Measurements from ENCODE around the gene NKAIN2. TPM values are rescaled to one million over a fixed set of nuclear protein-coding genes. Genes with fewer than 3 reads are reported as not detected.

Gene NKAIN2
- under 1 TPM in 3 of 4 donors, not detected in 1; 0.31 to 0.58 (median 0.39) TPM for total RNA-seq

DNA sequence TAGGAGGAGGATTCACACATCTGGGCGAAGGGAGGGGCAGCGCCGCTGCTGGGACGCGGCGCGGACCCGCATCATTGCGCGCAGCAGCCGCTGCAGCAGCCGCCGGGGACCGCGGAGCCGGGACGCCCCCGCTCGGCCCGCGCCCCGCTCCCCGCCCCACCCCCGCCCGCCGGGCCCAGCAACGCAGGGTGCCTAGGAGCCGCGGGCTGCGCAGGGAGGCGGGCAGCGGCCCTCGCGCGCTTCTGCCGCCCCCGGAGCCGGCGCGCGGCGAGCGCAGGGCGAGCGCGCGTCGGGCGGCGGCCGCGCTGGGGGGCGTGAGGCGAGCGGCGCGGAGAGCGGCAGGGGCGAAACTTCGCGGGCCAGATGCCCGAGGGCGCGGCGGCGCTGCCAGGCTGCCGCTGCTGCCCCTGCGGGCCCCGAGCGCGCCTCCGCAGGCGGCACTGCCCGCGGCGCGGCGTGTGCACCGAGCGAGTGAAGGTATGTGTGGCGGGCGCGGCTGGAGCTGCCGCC, at the start of gene NKAIN2:
NKAIN2 (plus strand) TSS at position 362 of the 510 bp plus-strand sequence.
- no peak for DNase-seq
- Histone ChIP-seq H3K27me3 (no peaks in the 10 kb centered on the region), H3K27ac (peak within 1 kb of the TSS; percentile 44 to 75 (median 64)), H3K9me3 (no peaks in the 10 kb centered on the region), H3K36me3 (no peaks in the 10 kb centered on the region), H3K4me3 (peak within 1 kb of the TSS; percentile 64 to 85 (median 72)), H3K4me1 (peaks cover 0 to 25% of the 10 kb centered on the region in 2 donors)
- intact Hi-C loops (cut with DNase I; ENCODE audit: low total_unique reads), result loop anchor here (2.0 to 10.0 kb wide), 3 partner anchors 85 to 409 kb away; no protein-coding TSS in a partner anchor
- peak; percentile 32 to 40 for ATAC-seq
- in situ Hi-C loops (cut with MboI; ENCODE audit: low sequenced_read_pairs in 4 of 4), result loop anchor here in 1 of 4 donors (25.0 kb wide), 1 partner anchor 309 kb away; no protein-coding TSS in a partner anchor
- TF ChIP-seq, protein P1, sequence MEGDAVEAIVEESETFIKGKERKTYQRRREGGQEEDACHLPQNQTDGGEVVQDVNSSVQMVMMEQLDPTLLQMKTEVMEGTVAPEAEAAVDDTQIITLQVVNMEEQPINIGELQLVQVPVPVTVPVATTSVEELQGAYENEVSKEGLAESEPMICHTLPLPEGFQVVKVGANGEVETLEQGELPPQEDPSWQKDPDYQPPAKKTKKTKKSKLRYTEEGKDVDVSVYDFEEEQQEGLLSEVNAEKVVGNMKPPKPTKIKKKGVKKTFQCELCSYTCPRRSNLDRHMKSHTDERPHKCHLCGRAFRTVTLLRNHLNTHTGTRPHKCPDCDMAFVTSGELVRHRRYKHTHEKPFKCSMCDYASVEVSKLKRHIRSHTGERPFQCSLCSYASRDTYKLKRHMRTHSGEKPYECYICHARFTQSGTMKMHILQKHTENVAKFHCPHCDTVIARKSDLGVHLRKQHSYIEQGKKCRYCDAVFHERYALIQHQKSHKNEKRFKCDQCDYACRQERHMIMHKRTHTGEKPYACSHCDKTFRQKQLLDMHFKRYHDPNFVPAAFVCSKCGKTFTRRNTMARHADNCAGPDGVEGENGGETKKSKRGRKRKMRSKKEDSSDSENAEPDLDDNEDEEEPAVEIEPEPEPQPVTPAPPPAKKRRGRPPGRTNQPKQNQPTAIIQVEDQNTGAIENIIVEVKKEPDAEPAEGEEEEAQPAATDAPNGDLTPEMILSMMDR (IDR thresholded peaks at IDR 0.05 in 4 of 5, conservative IDR thresholded peaks at IDR 0.05 in 1 of 5), result no peak
- no peak for TF ChIP-seq POLR2A (IDR thresholded peaks at IDR 0.05)

DNA sequence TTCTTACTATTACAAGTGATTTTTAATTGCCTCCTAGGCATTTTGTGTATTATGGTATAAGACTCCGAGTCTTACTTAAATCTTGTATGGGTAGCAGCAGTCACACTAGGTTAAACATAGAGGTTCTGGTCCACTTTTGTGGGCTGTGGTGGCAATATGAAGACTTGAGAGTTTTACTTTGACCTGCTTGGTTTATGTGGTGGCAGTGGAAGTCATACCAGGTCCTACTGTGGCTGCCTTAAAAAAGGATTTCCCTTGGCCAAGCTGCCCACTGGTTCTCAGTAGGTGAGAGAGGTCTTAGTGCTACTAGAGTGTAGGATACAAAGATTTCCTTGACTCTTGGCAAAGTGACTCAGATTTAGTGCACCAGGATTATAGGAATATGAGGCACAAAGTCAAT, 44.2 kb upstream of the NKAIN2 start:
- intact Hi-C loops (cut with DNase I; ENCODE audit: low total_unique reads), result no loop called here
- in situ Hi-C loops (cut with MboI; ENCODE audit: low sequenced_read_pairs in 4 of 4), result no loop called here
- Histone ChIP-seq H3K27me3 (no peaks in the 10 kb centered on the region), H3K27ac (no peak overlapping the region), H3K4me1 (no peaks in the 10 kb centered on the region), H3K9me3 (no peaks in the 10 kb centered on the region), H3K4me3 (no peak overlapping the region), H3K36me3 (no peaks in the 10 kb centered on the region)
- DNase-seq, result no peak
- TF ChIP-seq, protein P1 (IDR thresholded peaks at IDR 0.05 in 4 of 5, conservative IDR thresholded peaks at IDR 0.05 in 1 of 5), result no peak
- no peak for TF ChIP-seq POLR2A (IDR thresholded peaks at IDR 0.05)
- ATAC-seq, result no peak

DNA sequence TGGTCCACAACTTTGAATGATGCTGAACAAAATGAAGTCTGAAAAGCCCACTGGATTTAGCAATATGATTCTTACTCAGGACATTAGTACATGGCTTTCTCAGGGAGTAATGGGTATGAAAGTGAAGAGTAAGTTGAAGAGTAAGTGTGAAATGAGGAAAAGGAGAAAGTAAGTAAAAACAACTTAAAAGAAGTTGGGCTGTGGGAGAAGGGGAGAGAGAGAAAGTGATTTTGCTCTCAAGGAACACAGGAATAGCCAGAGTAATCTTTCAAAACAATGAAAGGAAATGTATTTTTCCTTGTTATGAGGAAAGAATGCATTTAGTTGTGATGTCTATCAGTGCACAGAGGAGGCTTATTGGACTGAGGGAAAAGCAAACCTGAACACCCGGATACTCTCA, 39.8 kb upstream of the NKAIN2 start:
- H3K36me3 ChIP-seq, result no peaks in the 10 kb centered on the region
- H3K4me1 ChIP-seq, result no peaks in the 10 kb centered on the region
- ATAC-seq (no peak), DNase-seq (no peak)
- no peaks in the 10 kb centered on the region for H3K9me3 ChIP-seq
- in situ Hi-C loops (cut with MboI; ENCODE audit: low sequenced_read_pairs in 4 of 4) (no loop called here), intact Hi-C loops (cut with DNase I; ENCODE audit: low total_unique reads) (no loop called here)
- no peak for TF ChIP-seq POLR2A (IDR thresholded peaks at IDR 0.05)
- TF ChIP-seq, protein P1 (IDR thresholded peaks at IDR 0.05 in 4 of 5, conservative IDR thresholded peaks at IDR 0.05 in 1 of 5), result no peak
- H3K27ac ChIP-seq, result no peak overlapping the region
- H3K4me3 ChIP-seq, result no peak overlapping the region
- H3K27me3 ChIP-seq, result no peaks in the 10 kb centered on the region

DNA sequence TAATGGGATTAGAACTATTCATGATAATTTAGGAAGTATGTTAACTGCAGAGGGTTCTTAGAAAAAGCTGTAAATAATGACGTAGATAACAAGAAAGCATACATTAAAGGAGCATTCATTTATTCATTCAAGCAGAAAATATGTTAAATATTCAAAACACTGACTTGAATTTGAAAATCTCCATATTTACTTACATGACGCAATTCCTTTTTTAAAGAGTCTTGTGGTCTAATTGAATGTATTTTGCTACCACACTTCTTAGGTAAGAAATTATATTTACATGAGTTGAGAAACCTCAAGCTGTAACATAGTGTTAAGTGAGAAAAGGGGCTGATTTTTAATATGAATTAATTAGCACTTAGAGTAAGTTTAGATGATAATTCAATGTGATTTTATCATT, 38.9 kb upstream of the NKAIN2 start:
- no peak for DNase-seq
- no peaks in the 10 kb centered on the region for H3K36me3 ChIP-seq

More for the DNA sequence above, 38.9 kb upstream of the NKAIN2 start:
- no peak overlapping the region for H3K27ac ChIP-seq
- H3K9me3 ChIP-seq, result no peaks in the 10 kb centered on the region
- no peak for TF ChIP-seq POLR2A (IDR thresholded peaks at IDR 0.05)
- TF ChIP-seq, protein P1 (IDR thresholded peaks at IDR 0.05 in 4 of 5, conservative IDR thresholded peaks at IDR 0.05 in 1 of 5), result no peak
- ATAC-seq, result no peak
- no peaks in the 10 kb centered on the region for H3K27me3 ChIP-seq
- intact Hi-C loops (cut with DNase I; ENCODE audit: low total_unique reads), result no loop called here
- no peaks in the 10 kb centered on the region for H3K4me1 ChIP-seq
- H3K4me3 ChIP-seq, result no peak overlapping the region
- in situ Hi-C loops (cut with MboI; ENCODE audit: low sequenced_read_pairs in 4 of 4), result no loop called here
